NCI-H2029 treated with DMSO at 0.1 percent for 48 hours (cell line): ENCODE measurements around the gene MTFMT.
"Not testable (repeated sequence)": the region's sequence is repeated elsewhere in the genome, so short reads cannot be mapped to it uniquely, and the experiment has no call there.

Source experiments
- DNase-seq: peaks from one replicate; lab custom pipeline; 2025; lab: John Stamatoyannopoulos, UW

MTFMT gene

GRCh38 chr15:65028921-65029735 lies at the start of gene MTFMT:
MTFMT (minus strand) TSS chr15:65029639; CDS start chr15:65029613, 26 bp downstream.
- no peak for DNase-seq

DNA sequence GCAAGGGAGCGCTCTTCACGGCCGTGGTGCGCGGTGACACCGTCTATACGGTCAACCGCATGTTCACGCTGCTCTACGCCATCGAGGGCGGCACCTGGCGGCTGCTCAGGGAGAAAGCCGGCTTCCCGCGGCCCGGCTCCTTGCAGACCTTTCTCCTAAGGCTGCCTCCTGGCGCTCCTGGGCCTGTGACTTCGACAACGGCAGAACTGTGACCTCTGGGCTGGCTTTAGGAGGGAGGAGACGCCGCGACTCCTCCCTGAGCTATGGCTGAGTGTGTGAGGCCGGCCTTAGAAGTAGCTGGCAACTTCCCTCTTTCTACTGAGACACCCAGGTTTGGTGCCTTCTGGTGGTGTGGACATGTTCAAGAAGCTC lies 48.5 kb upstream of the MTFMT start:
- DNase-seq = no peak

DNA sequence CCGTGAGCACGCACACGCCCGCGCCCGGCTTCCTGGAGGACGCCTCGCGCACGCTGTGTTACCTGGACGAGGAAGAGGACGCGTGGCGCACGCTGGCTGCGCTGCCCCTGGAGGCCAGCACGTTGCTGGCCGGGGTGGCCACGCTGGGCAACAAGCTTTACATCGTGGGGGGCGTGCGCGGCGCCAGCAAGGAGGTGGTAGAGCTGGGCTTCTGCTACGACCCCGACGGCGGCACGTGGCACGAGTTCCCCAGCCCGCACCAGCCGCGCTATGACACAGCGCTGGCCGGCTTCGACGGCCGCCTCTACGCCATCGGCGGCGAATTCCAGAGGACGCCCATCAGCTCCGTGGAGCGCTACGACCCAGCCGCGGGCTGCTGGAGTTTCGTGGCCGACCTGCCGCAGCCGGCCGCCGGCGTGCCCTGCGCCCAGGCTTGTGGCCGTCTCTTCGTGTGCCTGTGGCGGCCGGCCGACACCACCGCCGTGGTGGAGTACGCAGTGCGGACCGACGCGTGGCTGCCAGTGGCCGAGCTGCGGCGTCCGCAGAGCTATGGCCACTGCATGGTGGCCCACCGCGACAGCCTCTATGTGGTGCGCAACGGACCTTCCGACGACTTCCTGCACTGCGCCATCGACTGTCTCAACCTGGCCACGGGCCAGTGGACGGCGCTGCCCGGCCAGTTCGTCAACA lies 48.0 kb upstream of the MTFMT start:
- no peak for DNase-seq

- DNase-seq = no peak
Observed at GRCh38 chr15:65076486-65077290, 47.2 kb upstream of the MTFMT start, which contains the start of gene KBTBD13. KBTBD13 (plus strand) TSS chr15:65076746; CDS start chr15:65076816, 70 bp downstream.

GRCh38 chr15:65075607-65076395 lies 46.4 kb upstream of the MTFMT start:
- DNase-seq = not testable (repeated sequence)

DNA sequence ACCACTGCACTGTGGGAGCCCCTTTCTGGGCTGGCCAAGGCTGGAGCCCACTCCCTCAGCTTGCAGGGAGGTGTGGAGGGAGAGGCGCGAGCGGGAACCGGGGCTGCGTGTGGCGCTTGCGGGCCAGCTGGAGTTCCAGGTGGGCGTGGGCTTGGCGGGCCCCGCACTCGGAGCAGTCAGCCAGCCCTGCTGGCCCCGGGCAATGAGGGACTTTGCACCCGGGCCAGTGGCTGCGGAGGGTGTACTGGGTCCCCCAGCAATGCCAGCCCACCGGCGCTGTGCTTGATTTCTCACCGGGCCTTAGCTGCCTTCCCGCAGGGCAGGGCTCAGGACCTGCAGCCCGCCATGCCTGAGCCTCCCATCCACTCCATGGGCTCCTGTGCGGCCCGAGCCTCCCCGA lies 45.5 kb upstream of the MTFMT start:
- not testable (repeated sequence) for DNase-seq

GRCh38 chr15:65072617-65073016 lies 43.2 kb upstream of the MTFMT start:
- no peak for DNase-seq

GRCh38 chr15:65072027-65072426 lies 42.6 kb upstream of the MTFMT start:
- DNase-seq = no peak

DNA sequence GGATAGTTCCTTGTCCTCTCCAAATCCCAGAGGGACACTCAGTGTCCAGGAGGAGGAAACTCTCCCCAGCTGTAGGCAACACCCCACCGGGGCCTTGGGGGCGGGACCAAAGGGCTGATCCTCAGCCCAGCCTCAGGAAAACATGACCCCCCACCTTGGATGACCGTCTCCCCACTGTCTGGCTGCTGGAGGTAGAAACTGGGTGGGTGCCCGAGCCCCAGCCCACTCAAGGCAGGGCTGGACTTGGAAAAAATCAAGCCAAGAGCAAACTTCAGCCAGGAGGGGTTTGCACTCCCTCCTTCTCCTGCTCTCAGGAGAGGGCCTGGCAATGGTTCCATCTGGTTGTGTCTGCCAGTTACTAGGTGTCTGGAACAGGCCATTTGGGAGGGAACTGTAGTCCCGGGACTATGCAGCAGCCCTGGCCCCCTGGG lies 42.0 kb upstream of the MTFMT start:
- no peak for DNase-seq

GRCh38 chr15:65069779-65070546 lies 40.5 kb upstream of the MTFMT start:
- no peak for DNase-seq

GRCh38 chr15:65069179-65069578 lies 39.7 kb upstream of the MTFMT start:
- no peak for DNase-seq

DNA sequence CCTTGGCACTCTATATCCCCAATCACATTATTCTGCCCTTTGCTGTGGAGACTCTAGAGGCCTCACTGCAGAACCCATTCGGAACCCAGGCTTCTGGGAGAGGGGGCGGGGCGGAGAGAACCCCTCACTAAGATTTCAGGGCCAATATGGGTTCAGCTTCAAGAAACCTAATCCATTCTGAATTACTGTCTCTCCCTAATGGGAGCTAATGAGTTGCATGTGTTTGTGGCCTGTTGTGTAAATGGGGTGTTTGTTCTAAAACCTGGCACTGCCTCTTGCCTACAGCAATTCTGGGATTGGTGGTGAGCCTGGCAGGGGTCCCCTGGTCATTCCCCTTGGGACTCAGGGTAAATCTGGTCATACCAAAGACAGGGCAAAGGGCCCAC lies 39.0 kb upstream of the MTFMT start:
- DNase-seq = no peak

- no peak for DNase-seq
Observed at GRCh38 chr15:65067645-65068402, 38.4 kb upstream of the MTFMT start, which contains the start of gene RASL12. RASL12 (minus strand) TSS chr15:65067991; CDS start chr15:65067835, 156 bp downstream.

DNA sequence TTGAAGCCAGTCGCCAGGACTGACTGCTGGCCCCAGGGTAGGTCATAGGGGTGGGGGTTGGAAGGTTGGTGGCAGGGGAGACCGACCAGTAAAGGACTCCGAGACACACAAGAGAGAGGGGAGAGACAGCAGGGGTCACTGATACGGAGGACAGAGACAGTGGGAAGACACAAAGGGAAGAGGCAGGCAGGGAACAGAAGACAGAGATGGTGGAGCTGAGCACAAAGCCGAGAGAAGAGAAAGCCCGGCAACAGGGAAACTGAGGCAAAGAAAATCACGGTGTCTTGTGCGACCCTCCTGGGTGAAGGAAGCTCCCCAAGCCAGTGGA lies 37.8 kb upstream of the MTFMT start:
- no peak for DNase-seq

- DNase-seq = no peak
Observed at GRCh38 chr15:65066635-65067316, 37.3 kb upstream of the MTFMT start.

GRCh38 chr15:65066001-65066634 lies 36.7 kb upstream of the MTFMT start:
- no peak for DNase-seq

GRCh38 chr15:65062726-65063125 lies 33.3 kb upstream of the MTFMT start:
- no peak for DNase-seq

DNA sequence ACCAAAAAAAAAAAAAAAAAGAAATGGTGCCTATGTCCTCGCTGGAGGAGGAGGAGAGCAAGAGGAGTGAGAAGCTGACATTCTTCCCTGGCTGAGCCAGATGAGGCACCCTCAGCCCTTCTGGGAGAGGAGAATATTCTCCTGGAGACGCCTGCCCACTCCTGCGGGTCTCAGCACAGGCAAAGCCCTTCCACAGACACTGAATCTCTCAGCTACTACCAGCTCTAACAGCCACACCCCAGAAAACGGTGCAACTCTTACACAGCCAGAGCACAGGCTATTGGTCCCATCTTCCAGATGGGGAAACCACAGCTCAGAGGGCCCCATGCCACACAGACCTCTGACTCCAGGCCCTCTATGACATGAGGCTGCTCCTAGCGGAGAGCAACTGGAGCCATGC lies 32.6 kb upstream of the MTFMT start:
- no peak for DNase-seq
